CD14-positive monocyte (primary cell): ENCODE measurements around the gene PTMS. TPM values are rescaled to one million over a fixed set of nuclear protein-coding genes. Genes with fewer than 3 reads are reported as not detected.

Experiments used
- DNase-seq, 3 donors: peaks; one replicate each; pipeline ENCODE4 v3.0.0-alpha.2; 2011 to 2022
- H2AFZ ChIP-seq: 2 replicates; pipeline ENCODE4 v1.6.0; 2012; ENCODE audit warnings: mild to moderate bottlenecking, low read depth, low read length, inconsistent platforms; ENCODE audit not compliant: insufficient read depth, poor library complexity, severe bottlenecking
- H3K27ac ChIP-seq, 2 donors: 1 replicate in 1 of 2; 2 replicates in 1 of 2; pipeline ENCODE4 v1.5.1; 2012 to 2013; ENCODE audit warnings: low read length in 2 of 2, control low read depth in 1 of 2, inconsistent platforms in 1 of 2, low read depth in 1 of 2, mild to moderate bottlenecking in 1 of 2
- H3K27me3 ChIP-seq, 2 donors: one replicate each; pipeline versions ENCODE4 v1.6.0 to v1.6.1; 2011 to 2013; ENCODE audit warnings: low read length in 2 of 2; ENCODE audit not compliant: control insufficient read depth in 2 of 2, insufficient read depth in 2 of 2
- H3K36me3 ChIP-seq, 2 donors: replicated peaks in 1 of 2; 1 replicate in 1 of 2; 2 replicates in 1 of 2; pipeline versions ENCODE4 v1.5.1 to v1.6.1; 2012 to 2013; ENCODE audit warnings: low read length in 2 of 2, control low read depth in 1 of 2, inconsistent platforms in 1 of 2, mild to moderate bottlenecking in 1 of 2; ENCODE audit not compliant: insufficient read depth in 2 of 2, control insufficient read depth in 1 of 2
- H3K4me1 ChIP-seq, 2 donors: 1 replicate in 1 of 2; 2 replicates in 1 of 2; pipeline versions ENCODE4 v1.5.1 to v1.6.1; 2012 to 2013; ENCODE audit warnings: low read length in 2 of 2, control low read depth in 1 of 2, inconsistent platforms in 1 of 2, mild to moderate bottlenecking in 1 of 2, moderate library complexity in 1 of 2; ENCODE audit not compliant: insufficient read depth in 2 of 2, control insufficient read depth in 1 of 2
- H3K4me2 ChIP-seq: replicated peaks from 2 replicates; pipeline ENCODE3; 2012; ENCODE audit warnings: low read length, moderate library complexity, mild to moderate bottlenecking; ENCODE audit not compliant: poor library complexity, severe bottlenecking; ENCODE audit errors: extremely low read depth
- H3K4me3 ChIP-seq, 3 experiments: fragments of 200-600 bp in 1 of 3; sonication (generic) in 1 of 3; replicated peaks in 1 of 3; 1 replicate in 2 of 3; 2 replicates in 1 of 3; pipeline ENCODE4 v1.5.1; 2011 to 2013; ENCODE audit warnings: low read length in 3 of 3, mild to moderate bottlenecking in 3 of 3, control low read depth in 2 of 3, low read depth in 2 of 3, inconsistent platforms in 1 of 3, moderate library complexity in 1 of 3
- H3K79me2 ChIP-seq: 2 replicates; pipeline ENCODE4 v1.6.0; 2012; ENCODE audit warnings: mild to moderate bottlenecking, control low read depth, inconsistent platforms, low read length, moderate library complexity; ENCODE audit not compliant: insufficient read depth
- H3K9ac ChIP-seq: 2 replicates; pipeline ENCODE4 v1.6.0; 2017; ENCODE audit warnings: low read length, mild to moderate bottlenecking; ENCODE audit not compliant: insufficient read depth, poor library complexity, severe bottlenecking
- H3K9me3 ChIP-seq, 2 donors: replicated peaks in 1 of 2; 1 replicate in 1 of 2; 2 replicates in 1 of 2; pipeline versions ENCODE4 v1.5.1 to v1.6.1; 2012 to 2013; ENCODE audit warnings: low read length in 2 of 2, control low read depth in 1 of 2; ENCODE audit not compliant: control insufficient read depth in 1 of 2, insufficient read depth in 1 of 2
- H4K20me1 ChIP-seq: 2 replicates; pipeline ENCODE4 v1.6.0; 2012; ENCODE audit warnings: mild to moderate bottlenecking, low read length, control low read depth, moderate library complexity; ENCODE audit not compliant: insufficient read depth
- H3K27ac Mint-ChIP-seq, 7 donors: one replicate each; pipeline ENCODE4 v1.8.0; 2020; ENCODE audit warnings: mild to moderate bottlenecking in 7 of 7, mixed read lengths in 7 of 7, moderate library complexity in 6 of 7, inconsistent platforms in 2 of 7
- H3K27me3 Mint-ChIP-seq, 3 donors: one replicate each; pipeline ENCODE4 v1.8.0; 2021 to 2022; ENCODE audit warnings: low read depth in 3 of 3, mild to moderate bottlenecking in 3 of 3, mixed read lengths in 3 of 3, moderate library complexity in 3 of 3, inconsistent platforms in 1 of 3
- H3K36me3 Mint-ChIP-seq, 2 donors: one replicate each; pipeline ENCODE4 v1.8.0; 2020; ENCODE audit warnings: mixed read lengths in 2 of 2, inconsistent platforms in 1 of 2, mild to moderate bottlenecking in 1 of 2
- H3K4me1 Mint-ChIP-seq: one replicate; pipeline ENCODE4 v1.8.0; 2020; ENCODE audit warnings: mild to moderate bottlenecking, mixed read lengths
- H3K4me3 Mint-ChIP-seq, 2 donors: one replicate each; pipeline ENCODE4 v1.8.0; 2020; ENCODE audit warnings: mild to moderate bottlenecking in 2 of 2, mixed read lengths in 2 of 2, moderate library complexity in 1 of 2
- H3K9me3 Mint-ChIP-seq, 7 donors: one replicate each; pipeline ENCODE4 v1.8.0; 2020 to 2022; ENCODE audit warnings: mixed read lengths in 7 of 7, mild to moderate bottlenecking in 6 of 7, moderate library complexity in 6 of 7, inconsistent platforms in 2 of 7
- CTCF ChIP-seq: fragments of 200-600 bp; IDR thresholded peaks from one replicate; pipeline ENCODE4 v1.8.0; 2022; ENCODE audit warnings: antibody characterized with exemption, mild to moderate bottlenecking
- WGBS: methylation state at CpG from one replicate; pipeline ENCODE4 v1.1.5; 2013; ENCODE audit warnings: missing lambda C conversion rate; ENCODE audit not compliant: insufficient coverage; 5-methylcytosine and 5-hydroxymethylcytosine counted together
- intact Hi-C, 2 donors: fragments of 100-400 bp; cut with micrococcal nuclease; formaldehyde crosslinking; loops; one replicate each; pipeline versions ENCODE4 v1.15.0 to v1.15.1; 2023
- polyA plus RNA-seq, 3 donors: library from polyadenylated mRNA; depleted of rRNA in 1 of 3; unstranded in 2 of 3; stranded (reverse) in 1 of 3; fragments of 300-500 nt in 2 of 3; fragments of >200 nt in 1 of 3; fragmentation: Illumina TruSeq in 2 of 3; gene quantifications; 1 replicate in 2 of 3; 2 replicates in 1 of 3; pipeline ENCODE4 v1.2.3, GENCODE V29; 2012 to 2021

PTMS gene
- polyA plus RNA-seq, 3 donors = 2.4 to 9.7 (median 2.6) TPM

- WGBS = no CpG with 5 or more reads among the region's 7 CpGs
- peaks cover 25% of the 10 kb centered on the region in 2 donors for H3K4me1 ChIP-seq
These were observed 14.4 kb upstream of the PTMS start for GRCh38 chr12:6751767-6752166.

More at GRCh38 chr12:6751767-6752166, 14.4 kb upstream of the PTMS start:
- Histone ChIP-seq H3K27me3 (no peaks in the 10 kb centered on the region), H3K4me3 (peak overlapping the region in 1 of 3 experiments; percentile 97), H4K20me1 (no peaks in the 10 kb centered on the region), H3K9ac (peak overlapping the region; percentile 97), H3K9me3 (no peaks in the 10 kb centered on the region), H3K79me2 (peaks cover 18% of the 10 kb centered on the region), H3K36me3 (peaks cover 43 to 53% of the 10 kb centered on the region in 2 donors), H2AFZ (no peak overlapping the region), H3K27ac (peak overlapping the region in 1 of 2 donors; percentile 97), H3K4me2 (peak overlapping the region; percentile 99)
- Mint-ChIP-seq H3K27me3 (peaks cover 0 to 2% (median 0%) of the 10 kb centered on the region in 3 donors), H3K36me3 (peaks cover 50 to 53% of the 10 kb centered on the region in 2 donors), H3K9me3 (no peaks in the 10 kb centered on the region), H3K27ac (peak overlapping the region in 4 of 7 donors; percentile 2 to 100 (median 67)), H3K4me1 (peaks cover 33% of the 10 kb centered on the region), H3K4me3 (peak overlapping the region; percentile 91 to 95)
- no peak for DNase-seq
- intact Hi-C loops = loop anchor here in 1 of 2 donors (5.0 kb wide), 1 partner anchor 41 kb away; no protein-coding TSS in a partner anchor
- TF ChIP-seq CTCF = no peak
